ENCODE measurements around the gene NAB1.

DNA sequence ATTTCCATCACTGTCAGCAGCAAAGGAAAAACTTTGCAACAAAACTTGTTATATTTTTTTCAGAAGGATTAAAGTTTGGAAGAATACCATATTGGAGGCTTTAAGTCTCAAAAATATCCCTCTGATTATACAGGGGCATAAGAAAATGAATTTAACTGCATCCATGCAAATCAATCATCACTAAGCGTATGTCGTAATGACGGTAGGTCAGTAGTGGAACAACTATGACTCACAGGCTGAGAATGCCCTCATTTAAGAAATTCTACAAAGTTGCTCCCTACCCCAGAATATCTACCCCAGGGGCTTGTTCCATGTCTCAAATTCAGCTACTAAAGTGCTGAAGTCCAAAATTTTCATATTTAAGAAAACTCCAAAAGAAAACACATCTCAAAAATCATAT lies 12.5 kb upstream of the NAB1 start:
- no peak for TF ChIP-seq EZH2phosphoT487 (IDR thresholded peaks at IDR 0.05; ENCODE audit: unreplicated experiment)
- TF ChIP-seq, protein P1, sequence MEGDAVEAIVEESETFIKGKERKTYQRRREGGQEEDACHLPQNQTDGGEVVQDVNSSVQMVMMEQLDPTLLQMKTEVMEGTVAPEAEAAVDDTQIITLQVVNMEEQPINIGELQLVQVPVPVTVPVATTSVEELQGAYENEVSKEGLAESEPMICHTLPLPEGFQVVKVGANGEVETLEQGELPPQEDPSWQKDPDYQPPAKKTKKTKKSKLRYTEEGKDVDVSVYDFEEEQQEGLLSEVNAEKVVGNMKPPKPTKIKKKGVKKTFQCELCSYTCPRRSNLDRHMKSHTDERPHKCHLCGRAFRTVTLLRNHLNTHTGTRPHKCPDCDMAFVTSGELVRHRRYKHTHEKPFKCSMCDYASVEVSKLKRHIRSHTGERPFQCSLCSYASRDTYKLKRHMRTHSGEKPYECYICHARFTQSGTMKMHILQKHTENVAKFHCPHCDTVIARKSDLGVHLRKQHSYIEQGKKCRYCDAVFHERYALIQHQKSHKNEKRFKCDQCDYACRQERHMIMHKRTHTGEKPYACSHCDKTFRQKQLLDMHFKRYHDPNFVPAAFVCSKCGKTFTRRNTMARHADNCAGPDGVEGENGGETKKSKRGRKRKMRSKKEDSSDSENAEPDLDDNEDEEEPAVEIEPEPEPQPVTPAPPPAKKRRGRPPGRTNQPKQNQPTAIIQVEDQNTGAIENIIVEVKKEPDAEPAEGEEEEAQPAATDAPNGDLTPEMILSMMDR (conservative IDR thresholded peaks at IDR 0.05; ENCODE audit: low read depth in 2 of 2) = no peak
- no peak for TF ChIP-seq EZH2 (IDR thresholded peaks at IDR 0.05; ENCODE audit: low read depth, unreplicated experiment)
- TF ChIP-seq, protein P2, sequence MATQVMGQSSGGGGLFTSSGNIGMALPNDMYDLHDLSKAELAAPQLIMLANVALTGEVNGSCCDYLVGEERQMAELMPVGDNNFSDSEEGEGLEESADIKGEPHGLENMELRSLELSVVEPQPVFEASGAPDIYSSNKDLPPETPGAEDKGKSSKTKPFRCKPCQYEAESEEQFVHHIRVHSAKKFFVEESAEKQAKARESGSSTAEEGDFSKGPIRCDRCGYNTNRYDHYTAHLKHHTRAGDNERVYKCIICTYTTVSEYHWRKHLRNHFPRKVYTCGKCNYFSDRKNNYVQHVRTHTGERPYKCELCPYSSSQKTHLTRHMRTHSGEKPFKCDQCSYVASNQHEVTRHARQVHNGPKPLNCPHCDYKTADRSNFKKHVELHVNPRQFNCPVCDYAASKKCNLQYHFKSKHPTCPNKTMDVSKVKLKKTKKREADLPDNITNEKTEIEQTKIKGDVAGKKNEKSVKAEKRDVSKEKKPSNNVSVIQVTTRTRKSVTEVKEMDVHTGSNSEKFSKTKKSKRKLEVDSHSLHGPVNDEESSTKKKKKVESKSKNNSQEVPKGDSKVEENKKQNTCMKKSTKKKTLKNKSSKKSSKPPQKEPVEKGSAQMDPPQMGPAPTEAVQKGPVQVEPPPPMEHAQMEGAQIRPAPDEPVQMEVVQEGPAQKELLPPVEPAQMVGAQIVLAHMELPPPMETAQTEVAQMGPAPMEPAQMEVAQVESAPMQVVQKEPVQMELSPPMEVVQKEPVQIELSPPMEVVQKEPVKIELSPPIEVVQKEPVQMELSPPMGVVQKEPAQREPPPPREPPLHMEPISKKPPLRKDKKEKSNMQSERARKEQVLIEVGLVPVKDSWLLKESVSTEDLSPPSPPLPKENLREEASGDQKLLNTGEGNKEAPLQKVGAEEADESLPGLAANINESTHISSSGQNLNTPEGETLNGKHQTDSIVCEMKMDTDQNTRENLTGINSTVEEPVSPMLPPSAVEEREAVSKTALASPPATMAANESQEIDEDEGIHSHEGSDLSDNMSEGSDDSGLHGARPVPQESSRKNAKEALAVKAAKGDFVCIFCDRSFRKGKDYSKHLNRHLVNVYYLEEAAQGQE (IDR thresholded peaks at IDR 0.05; ENCODE audit: unreplicated experiment) = no peak
- TF ChIP-seq POLR2AphosphoS5 (IDR thresholded peaks at IDR 0.05; ENCODE audit: low read depth) = no peak
- TF ChIP-seq CREB1 (CRISPR knock-in tag; IDR thresholded peaks at IDR 0.05; ENCODE audit: low read depth) = no peak
- TF ChIP-seq, protein P3, sequence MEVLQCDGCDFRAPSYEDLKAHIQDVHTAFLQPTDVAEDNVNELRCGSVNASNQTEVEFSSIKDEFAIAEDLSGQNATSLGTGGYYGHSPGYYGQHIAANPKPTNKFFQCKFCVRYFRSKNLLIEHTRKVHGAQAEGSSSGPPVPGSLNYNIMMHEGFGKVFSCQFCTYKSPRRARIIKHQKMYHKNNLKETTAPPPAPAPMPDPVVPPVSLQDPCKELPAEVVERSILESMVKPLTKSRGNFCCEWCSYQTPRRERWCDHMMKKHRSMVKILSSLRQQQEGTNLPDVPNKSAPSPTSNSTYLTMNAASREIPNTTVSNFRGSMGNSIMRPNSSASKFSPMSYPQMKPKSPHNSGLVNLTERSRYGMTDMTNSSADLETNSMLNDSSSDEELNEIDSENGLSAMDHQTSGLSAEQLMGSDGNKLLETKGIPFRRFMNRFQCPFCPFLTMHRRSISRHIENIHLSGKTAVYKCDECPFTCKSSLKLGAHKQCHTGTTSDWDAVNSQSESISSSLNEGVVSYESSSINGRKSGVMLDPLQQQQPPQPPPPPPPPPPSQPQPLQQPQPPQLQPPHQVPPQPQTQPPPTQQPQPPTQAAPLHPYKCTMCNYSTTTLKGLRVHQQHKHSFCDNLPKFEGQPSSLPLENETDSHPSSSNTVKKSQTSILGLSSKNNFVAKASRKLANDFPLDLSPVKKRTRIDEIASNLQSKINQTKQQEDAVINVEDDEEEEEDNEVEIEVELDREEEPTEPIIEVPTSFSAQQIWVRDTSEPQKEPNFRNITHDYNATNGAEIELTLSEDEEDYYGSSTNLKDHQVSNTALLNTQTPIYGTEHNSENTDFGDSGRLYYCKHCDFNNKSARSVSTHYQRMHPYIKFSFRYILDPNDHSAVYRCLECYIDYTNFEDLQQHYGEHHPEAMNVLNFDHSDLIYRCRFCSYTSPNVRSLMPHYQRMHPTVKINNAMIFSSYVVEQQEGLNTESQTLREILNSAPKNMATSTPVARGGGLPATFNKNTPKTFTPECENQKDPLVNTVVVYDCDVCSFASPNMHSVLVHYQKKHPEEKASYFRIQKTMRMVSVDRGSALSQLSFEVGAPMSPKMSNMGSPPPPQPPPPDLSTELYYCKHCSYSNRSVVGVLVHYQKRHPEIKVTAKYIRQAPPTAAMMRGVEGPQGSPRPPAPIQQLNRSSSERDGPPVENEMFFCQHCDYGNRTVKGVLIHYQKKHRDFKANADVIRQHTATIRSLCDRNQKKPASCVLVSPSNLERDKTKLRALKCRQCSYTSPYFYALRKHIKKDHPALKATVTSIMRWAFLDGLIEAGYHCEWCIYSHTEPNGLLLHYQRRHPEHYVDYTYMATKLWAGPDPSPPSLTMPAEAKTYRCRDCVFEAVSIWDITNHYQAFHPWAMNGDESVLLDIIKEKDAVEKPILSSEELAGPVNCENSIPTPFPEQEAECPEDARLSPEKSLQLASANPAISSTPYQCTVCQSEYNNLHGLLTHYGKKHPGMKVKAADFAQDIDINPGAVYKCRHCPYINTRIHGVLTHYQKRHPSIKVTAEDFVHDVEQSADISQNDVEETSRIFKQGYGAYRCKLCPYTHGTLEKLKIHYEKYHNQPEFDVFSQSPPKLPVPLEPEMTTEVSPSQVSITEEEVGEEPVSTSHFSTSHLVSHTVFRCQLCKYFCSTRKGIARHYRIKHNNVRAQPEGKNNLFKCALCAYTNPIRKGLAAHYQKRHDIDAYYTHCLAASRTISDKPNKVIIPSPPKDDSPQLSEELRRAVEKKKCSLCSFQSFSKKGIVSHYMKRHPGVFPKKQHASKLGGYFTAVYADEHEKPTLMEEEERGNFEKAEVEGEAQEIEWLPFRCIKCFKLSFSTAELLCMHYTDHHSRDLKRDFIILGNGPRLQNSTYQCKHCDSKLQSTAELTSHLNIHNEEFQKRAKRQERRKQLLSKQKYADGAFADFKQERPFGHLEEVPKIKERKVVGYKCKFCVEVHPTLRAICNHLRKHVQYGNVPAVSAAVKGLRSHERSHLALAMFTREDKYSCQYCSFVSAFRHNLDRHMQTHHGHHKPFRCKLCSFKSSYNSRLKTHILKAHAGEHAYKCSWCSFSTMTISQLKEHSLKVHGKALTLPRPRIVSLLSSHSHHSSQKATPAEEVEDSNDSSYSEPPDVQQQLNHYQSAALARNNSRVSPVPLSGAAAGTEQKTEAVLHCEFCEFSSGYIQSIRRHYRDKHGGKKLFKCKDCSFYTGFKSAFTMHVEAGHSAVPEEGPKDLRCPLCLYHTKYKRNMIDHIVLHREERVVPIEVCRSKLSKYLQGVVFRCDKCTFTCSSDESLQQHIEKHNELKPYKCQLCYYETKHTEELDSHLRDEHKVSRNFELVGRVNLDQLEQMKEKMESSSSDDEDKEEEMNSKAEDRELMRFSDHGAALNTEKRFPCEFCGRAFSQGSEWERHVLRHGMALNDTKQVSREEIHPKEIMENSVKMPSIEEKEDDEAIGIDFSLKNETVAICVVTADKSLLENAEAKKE (CRISPR knock-in tag; IDR thresholded peaks at IDR 0.05) = no peak
- no peak for TF ChIP-seq ZNF331 (CRISPR knock-in tag; IDR thresholded peaks at IDR 0.05; ENCODE audit: low read depth)
- no peak for TF ChIP-seq JUNB (IDR thresholded peaks at IDR 0.05; ENCODE audit: unreplicated experiment)
- TF ChIP-seq, protein P4, sequence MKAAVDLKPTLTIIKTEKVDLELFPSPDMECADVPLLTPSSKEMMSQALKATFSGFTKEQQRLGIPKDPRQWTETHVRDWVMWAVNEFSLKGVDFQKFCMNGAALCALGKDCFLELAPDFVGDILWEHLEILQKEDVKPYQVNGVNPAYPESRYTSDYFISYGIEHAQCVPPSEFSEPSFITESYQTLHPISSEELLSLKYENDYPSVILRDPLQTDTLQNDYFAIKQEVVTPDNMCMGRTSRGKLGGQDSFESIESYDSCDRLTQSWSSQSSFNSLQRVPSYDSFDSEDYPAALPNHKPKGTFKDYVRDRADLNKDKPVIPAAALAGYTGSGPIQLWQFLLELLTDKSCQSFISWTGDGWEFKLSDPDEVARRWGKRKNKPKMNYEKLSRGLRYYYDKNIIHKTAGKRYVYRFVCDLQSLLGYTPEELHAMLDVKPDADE (IDR thresholded peaks at IDR 0.05) = no peak
- TF ChIP-seq STAT1 (IDR thresholded peaks at IDR 0.05; ENCODE audit: unreplicated experiment) = no peak

Data from GM23338 (cell line).